Hematopoietic multipotent progenitor cell (in vitro differentiated cells): ENCODE results near the gene CYP2J2. TPM values are rescaled to one million over a fixed set of nuclear protein-coding genes. Genes with fewer than 3 reads are reported as not detected.
"Not testable (repeated sequence)": the region's sequence is repeated elsewhere in the genome, so short reads cannot be mapped to it uniquely, and the experiment has no call there.

ENCODE experiments used
- DNase-seq, 3 donors: peaks; one replicate each; pipeline ENCODE4 v3.0.0-alpha.2; 2011 to 2015; ENCODE audit warnings: low read depth in 2 of 3, low spot score in 2 of 3
- total RNA-seq: library from RNA; depleted of rRNA; stranded (reverse); fragments of >200 nt; gene quantifications from one replicate; pipeline ENCODE4 v1.2.3, GENCODE V29; 2012

Gene CYP2J2
- total RNA-seq, 1 donor: 0.54 TPM

- not testable (repeated sequence) for DNase-seq
These were observed 5.2 kb downstream of the CYP2J2 start for GRCh38 chr1:59921258-59921899.

- no peak for DNase-seq
These were observed 6.8 kb downstream of the CYP2J2 start for GRCh38 chr1:59919746-59920145.

- DNase-seq: no peak
These were observed 8.8 kb downstream of the CYP2J2 start for GRCh38 chr1:59917785-59918180.

GRCh38 chr1:59917026-59917784 lies 9.4 kb downstream of the CYP2J2 start:
- no peak for DNase-seq

DNA sequence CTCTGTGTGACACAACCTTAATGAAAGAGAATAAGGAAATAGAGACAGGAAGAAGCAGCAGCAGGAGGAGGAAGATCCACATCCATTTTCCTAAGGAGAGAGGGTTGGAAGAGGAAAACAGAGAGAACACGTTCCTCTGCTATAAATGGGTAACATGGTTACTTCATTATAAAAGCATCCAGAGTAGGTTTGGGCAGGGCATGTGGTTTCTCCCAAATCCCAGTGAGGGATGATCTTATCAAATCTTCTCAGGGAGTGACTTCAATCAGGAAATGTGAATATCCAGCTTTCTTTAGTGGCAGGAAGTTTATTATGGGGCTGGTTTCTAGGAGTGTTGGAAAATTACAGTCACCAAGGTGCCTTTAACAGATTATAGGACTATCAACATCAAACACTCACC lies 11.1 kb downstream of the CYP2J2 start:
- no peak for DNase-seq

GRCh38 chr1:59914791-59915286 lies 11.7 kb downstream of the CYP2J2 start:
- DNase-seq: not testable (repeated sequence)

DNA sequence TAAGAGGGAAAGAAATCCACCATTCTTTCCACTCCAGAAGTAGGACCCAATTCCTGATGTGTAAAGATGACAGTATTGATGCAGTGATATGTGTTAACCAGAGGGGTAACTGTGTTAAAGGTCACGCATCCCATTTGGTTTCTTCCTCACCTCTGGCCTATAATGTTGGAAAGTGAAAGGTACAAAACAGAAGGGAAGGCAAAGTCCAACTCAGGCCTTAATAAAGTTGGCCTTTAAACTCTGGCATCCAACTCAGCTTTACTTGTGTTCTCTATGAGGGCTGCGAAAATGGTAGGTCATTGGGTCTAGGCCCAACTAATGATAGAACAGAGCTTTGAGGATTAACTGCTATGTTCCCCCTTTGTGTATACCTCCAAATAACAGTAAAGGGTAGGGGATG lies 17.9 kb downstream of the CYP2J2 start:
- no peak for DNase-seq

GRCh38 chr1:59908084-59908483 lies 18.5 kb downstream of the CYP2J2 start:
- no peak for DNase-seq

- no peak for DNase-seq
These were observed 19.6 kb downstream of the CYP2J2 start for GRCh38 chr1:59906931-59907330.

DNA sequence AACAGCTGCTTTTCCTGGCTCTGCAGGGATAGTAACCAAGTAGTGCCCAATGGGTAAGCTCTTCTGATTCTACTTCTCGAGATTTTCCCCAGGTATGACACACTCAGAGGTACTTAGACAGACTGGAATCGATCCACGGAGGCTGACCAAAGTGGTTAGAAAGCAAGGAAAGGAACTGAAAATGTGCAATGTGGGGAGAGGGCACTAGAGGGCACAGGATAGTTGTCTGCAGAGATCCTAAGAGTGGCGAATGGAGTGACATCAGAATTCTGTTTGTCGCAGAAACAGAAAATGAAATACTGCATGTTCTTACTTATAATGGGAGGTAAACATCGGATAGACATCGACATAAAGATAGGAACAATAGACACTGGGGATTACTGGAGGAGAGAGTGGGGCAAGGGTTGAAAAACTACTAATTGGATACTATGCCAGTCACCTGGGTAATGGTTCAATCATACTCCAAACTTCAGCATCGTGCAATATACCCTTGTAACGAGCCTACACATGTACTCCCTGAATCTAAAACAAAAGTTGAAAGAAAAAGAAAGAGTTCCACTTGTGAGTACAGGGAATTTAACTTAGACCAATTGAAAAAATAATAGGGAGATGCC lies 23.3 kb downstream of the CYP2J2 start:
- peak in 1 of 3 donors; percentile 41 for DNase-seq

GRCh38 chr1:59901770-59902388 lies 24.7 kb downstream of the CYP2J2 start:
- DNase-seq: no peak

DNA sequence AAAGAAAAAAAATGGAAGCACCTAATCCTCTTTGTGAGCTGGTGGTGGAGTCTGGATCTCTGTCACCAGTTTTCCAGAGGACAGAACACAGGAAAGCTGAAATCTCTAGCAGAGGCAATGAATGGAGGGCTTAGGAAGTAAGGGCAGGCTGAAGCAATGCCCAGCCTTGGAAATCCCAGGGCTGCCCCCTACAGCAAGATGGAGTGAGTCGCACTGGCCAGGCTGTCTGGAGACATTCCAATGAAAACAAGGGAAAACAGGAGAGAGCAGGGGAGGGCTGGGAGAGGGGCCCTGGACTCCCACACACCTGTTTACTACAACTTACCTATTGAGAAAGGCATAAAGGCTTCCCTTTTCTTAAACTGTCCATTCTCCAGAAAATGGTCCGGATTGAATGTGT lies 25.9 kb downstream of the CYP2J2 start:
- no peak for DNase-seq

DNA sequence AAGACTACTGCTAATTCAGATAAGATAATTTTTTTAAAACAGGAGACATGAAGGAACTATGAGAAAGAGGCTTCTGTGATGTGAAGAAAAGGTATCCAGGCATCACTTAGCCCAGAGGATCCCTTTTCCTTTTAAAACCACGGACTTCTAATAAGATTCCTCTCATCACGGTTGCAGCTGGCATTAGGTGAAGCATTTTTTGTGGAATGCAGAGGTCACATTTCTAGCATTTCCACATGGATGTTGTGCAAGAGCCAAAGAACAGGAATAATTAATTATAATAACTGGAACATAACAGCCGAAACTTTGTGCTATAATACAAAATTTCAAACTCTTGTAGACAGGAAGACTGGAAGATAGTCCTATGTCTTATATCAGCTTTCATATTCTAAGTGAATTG lies 27.6 kb downstream of the CYP2J2 start:
- no peak for DNase-seq

- no peak for DNase-seq
These were observed 29.4 kb downstream of the CYP2J2 start for GRCh38 chr1:59897165-59897564.

GRCh38 chr1:59892841-59893811 lies 33.4 kb downstream of the CYP2J2 start:
- DNase-seq: no peak

- DNase-seq: no peak
These were observed 41.3 kb downstream of the CYP2J2 start for GRCh38 chr1:59885160-59885832.

DNA sequence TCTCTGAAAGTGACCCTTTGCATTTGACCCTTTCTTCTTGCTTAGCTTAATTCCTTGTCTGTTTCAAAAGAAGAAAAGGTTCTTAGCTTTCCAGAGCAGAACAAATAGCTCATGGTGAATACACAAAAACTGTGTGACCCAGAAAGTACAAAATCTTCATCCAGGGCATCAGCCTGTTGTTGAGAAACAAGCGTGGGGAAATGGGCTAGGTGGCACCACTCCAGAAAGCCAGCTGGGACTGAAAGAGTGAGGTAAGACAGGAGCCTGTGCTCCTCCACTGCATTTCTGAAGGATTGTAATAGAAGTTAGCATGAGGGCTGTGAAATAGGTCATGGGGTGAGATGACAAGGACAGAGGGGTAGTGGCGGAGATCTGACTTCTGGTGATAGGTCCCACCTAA lies 45.8 kb downstream of the CYP2J2 start:
- no peak for DNase-seq

- peak in 2 of 3 donors; percentile 32 to 64 for DNase-seq
These were observed 46.5 kb downstream of the CYP2J2 start for GRCh38 chr1:59879996-59880505.

GRCh38 chr1:59879574-59879973 lies 47.0 kb downstream of the CYP2J2 start:
- DNase-seq: peak in 2 of 3 donors; percentile 54 to 78
